ENCODE results near the gene SASH1. TPM values are rescaled to one million over a fixed set of nuclear protein-coding genes. Genes with fewer than 3 reads are reported as not detected.
A peak's percentile ranks its signal among the peaks of the same experiment; 100 is the strongest.

Gene SASH1
- polyA plus RNA-seq, 1 donor: 42.8 TPM

GRCh38 chr6:148501178-148501590, 158.5 kb downstream of the SASH1 start:
- DNase-seq: no peak

- DNase-seq: no peak
Measured at GRCh38 chr6:148502083-148502772, 159.6 kb downstream of the SASH1 start.

GRCh38 chr6:148502773-148503135, 160.1 kb downstream of the SASH1 start:
- no peak for DNase-seq

- no peak for DNase-seq
Measured at GRCh38 chr6:148503703-148504102, 161.1 kb downstream of the SASH1 start.

GRCh38 chr6:148507774-148508173, 165.1 kb downstream of the SASH1 start:
- peak; percentile 65 for DNase-seq

GRCh38 chr6:148508401-148509041, 165.9 kb downstream of the SASH1 start:
- peak; percentile 75 for DNase-seq

- DNase-seq: no peak
Measured at GRCh38 chr6:148509119-148509799, 166.6 kb downstream of the SASH1 start.

GRCh38 chr6:148509800-148510581, 167.4 kb downstream of the SASH1 start:
- DNase-seq: peak; percentile 95

DNA sequence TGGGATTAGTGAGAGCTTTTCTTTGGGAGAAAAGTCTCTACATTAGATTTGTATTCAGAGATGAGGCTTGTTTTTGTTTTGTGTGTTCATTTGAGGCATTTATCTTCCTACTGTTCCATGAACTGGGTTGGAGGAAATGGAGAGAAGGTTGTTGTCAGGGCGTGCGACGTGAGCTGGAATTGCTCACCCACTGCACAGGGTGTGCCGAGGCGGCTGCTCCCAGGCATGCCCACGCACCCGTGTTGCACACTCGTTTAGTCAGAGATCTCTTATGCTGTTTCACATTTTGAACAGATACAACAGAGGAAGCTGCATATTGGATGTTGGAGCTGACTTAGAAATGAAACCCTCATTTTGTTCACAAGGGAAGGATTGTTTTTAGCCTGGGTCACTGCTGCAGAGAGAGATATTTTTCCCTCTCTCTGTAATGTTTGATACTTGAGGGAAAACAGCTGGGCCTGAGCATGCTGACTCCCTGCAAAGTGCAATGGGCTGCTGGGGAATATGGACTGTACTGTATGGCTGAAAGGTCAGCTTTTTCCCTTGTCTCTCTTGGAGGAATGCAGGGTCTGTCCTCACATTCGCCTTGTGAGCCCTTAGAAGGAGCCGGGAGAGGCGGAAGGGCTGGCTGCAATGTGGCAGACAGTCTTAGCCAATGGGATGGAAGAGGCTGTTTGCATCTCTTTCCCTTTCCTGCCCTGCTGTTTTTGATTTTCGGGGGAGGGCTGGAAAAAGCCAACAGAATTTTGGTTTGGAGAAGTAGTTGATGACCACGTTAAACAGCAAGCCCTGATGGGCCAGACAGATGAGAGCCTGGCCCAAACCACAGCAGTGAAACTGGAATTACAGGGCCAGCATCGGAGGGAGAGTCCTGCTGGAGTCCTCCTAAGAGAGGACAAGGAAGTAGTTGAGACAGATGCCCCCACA, 170.8 kb downstream of the SASH1 start:
- DNase-seq: peak; percentile 86

- peak; percentile 72 for DNase-seq
Measured at GRCh38 chr6:148514091-148514845, 171.6 kb downstream of the SASH1 start.

DNA sequence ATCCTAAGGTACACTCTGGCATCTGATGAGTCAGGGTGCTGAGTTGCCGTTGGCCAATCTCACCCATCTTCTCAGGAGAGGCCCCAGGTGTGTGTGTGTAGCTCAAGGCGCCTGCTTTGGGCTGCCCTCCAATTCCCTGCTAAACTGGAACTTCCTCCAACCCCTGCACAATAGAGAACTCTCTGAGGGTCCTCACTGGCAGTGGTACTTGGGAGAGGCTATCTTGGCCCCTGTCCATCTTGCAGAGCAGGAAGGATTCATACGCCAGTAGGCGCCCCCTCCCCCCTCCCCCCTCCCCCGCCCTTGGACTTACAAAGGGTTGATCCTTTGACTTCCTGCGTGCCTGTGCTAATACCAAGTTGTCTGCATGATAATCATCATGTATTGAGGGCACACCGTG, 173.6 kb downstream of the SASH1 start:
- no peak for DNase-seq

DNA sequence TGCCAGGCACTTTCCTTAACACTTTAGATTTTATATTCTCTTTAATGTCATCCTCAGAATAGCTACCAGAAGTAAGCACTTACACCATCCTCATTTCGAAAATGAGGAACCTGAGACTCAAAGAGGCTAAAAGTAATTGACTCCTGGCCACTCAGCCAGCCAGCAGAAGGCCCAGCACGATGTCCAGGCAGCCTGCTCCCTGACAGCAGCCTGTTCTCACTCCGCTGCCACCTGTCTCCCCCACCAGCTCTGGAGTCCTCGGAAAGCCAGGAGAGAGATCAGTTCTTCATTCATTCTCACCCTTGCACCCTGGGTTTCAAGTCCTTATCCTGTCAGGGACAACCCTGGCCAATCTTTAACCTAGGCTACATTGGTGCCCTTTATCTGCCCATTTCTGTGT, 174.0 kb downstream of the SASH1 start:
- DNase-seq: no peak

GRCh38 chr6:148517470-148517869, 174.8 kb downstream of the SASH1 start:
- DNase-seq: no peak

DNA sequence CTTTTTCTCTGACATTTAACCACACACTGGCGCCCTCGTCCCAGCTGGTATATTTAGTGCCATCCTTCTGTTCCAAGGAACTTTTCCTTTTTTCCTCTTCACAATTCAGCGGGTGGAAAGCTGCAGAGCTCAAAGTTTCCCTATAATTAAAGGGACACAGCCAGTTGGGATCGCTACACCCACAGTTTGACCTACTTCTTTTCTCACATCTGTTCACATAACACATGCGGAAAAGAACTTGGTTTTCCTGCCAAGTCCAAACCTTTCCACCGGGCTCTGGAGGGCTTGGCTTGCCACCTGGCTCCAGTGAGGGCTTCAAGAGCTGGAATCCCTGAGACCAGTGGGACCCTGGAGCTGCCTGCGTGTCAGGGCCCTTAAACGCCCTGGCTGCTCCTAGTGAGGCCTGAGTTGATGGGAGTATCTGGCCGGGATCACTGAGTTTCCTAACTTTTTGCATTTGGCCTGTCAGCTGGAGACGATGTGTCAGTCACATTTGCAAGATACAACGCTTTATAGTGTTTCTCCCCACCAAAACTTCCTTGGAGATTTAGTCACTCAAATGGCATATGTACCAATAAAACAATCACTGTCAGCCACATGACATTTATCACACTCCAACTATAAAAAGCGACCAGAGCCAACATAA, 176.0 kb downstream of the SASH1 start:
- DNase-seq: peak; percentile 87

- no peak for DNase-seq
Measured at GRCh38 chr6:148520109-148520841, 177.6 kb downstream of the SASH1 start.

DNA sequence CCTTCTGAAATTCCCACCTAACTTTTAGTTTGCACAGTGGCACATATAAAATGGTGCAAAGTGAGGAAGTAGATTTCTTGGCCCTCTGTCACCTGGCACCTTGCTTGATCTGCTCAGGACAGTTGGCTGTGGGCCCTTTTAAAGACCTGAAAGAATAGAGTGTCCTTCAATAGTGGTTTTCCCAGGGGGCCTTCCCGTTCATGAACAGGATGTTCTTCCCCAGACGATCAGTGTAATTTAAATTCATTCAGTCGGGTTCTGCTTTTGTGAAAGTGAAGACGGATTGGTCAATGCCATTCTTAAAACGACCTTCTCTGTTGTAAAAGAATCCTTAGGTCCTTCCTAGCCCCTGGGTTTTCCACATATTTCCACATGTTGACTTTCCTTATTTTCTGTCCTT, 178.5 kb downstream of the SASH1 start:
- DNase-seq: no peak

GRCh38 chr6:148521586-148521985, 178.9 kb downstream of the SASH1 start:
- no peak for DNase-seq

GRCh38 chr6:148523048-148523447, 180.4 kb downstream of the SASH1 start:
- DNase-seq: no peak

DNA sequence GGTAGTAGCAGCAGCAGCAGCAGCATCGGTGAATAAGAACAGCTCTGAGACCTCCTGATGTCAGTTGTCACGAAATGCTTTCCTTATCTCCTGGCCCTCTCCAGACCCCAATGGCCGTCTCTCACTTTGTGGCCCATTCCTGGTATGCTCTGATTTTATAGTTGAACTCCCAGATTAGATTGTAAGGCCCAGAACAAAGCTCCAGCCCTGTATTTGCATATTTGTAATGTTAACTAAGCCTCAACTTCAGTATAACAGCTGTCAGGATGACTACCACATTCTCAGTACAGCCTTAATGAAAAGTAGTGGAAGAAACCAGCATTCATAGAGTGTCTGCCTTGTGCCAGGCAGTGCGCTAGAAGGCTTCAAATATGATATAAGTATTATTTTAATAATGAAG, 180.9 kb downstream of the SASH1 start:
- no peak for DNase-seq

- DNase-seq: no peak
Measured at GRCh38 chr6:148524471-148524882, 181.8 kb downstream of the SASH1 start.
